ENCODE data around the gene FBN3. TPM values are rescaled to one million over a fixed set of nuclear protein-coding genes. Genes with fewer than 3 reads are reported as not detected.
"Not testable (repeated sequence)": the region's sequence is repeated elsewhere in the genome, so short reads cannot be mapped to it uniquely, and the experiment has no call there.

The FBN3 gene
- total RNA-seq: not detected
- long read RNA-seq: 0 reads

- ATAC-seq (peak in 1 of 2 donors; percentile 12), DNase-seq (no peak)
- intact Hi-C loops (cut with DNase I): loop anchor here in 1 of 2 donors (10.0 kb wide), 1 partner anchor 195 kb away; no protein-coding TSS in a partner anchor
Measured at GRCh38 chr19:8149261-8150094, at the start of gene FBN3. TSS of gene FBN3 (minus strand) at chr19:8149592. CDS start at chr19:8147480, 2,112 bp downstream.

- intact Hi-C loops (cut with DNase I): no loop called here
Measured at GRCh38 chr19:8196271-8196927, 47.0 kb upstream of the FBN3 start.

GRCh38 chr19:8194528-8195267 is 45.3 kb upstream of the FBN3 start:
- DNase-seq: no peak
- intact Hi-C loops (cut with DNase I): no loop called here
- ATAC-seq: peak; percentile 52 to 62

More at GRCh38 chr19:8196271-8196927, 47.0 kb upstream of the FBN3 start:
- DNase-seq: no peak
- ATAC-seq: no peak

- intact Hi-C loops (cut with DNase I): no loop called here
- ATAC-seq: no peak
- no peak for DNase-seq
Measured at GRCh38 chr19:8192221-8192820, 42.9 kb upstream of the FBN3 start.

- no peak for ATAC-seq
- intact Hi-C loops (cut with DNase I): no loop called here
- no peak for DNase-seq
Measured at GRCh38 chr19:8185343-8186068, 36.1 kb upstream of the FBN3 start.

GRCh38 chr19:8184274-8184673 is 34.9 kb upstream of the FBN3 start:
- ATAC-seq (no peak), DNase-seq (no peak)
- intact Hi-C loops (cut with DNase I): no loop called here

GRCh38 chr19:8180018-8180417 is 30.6 kb upstream of the FBN3 start:
- intact Hi-C loops (cut with DNase I): no loop called here
- ATAC-seq: no peak
- DNase-seq: no peak

- intact Hi-C loops (cut with DNase I): no loop called here
- DNase-seq (no peak), ATAC-seq (no peak)
Measured at GRCh38 chr19:8174706-8175105, 25.3 kb upstream of the FBN3 start.

GRCh38 chr19:8168537-8168936 is 19.1 kb upstream of the FBN3 start:
- DNase-seq: no peak
- no peak for ATAC-seq
- intact Hi-C loops (cut with DNase I): no loop called here

- no peak for DNase-seq
- no peak for ATAC-seq
- intact Hi-C loops (cut with DNase I): no loop called here
Measured at GRCh38 chr19:8167985-8168384, 18.6 kb upstream of the FBN3 start.

- intact Hi-C loops (cut with DNase I): loop anchor here in 1 of 2 donors (5.0 kb wide), 1 partner anchor 89 kb away; no protein-coding TSS in a partner anchor
- ATAC-seq (no peak), DNase-seq (no peak)
Measured at GRCh38 chr19:8163759-8164158, 14.4 kb upstream of the FBN3 start.

GRCh38 chr19:8161135-8161646 is 11.8 kb upstream of the FBN3 start:
- no peak for DNase-seq

GRCh38 chr19:8159322-8159721 is 9.9 kb upstream of the FBN3 start:
- not testable (repeated sequence) for DNase-seq, ATAC-seq
- intact Hi-C loops (cut with DNase I): loop anchor here in 1 of 2 donors (10.0 kb wide), 1 partner anchor 205 kb away; no protein-coding TSS in a partner anchor

More at GRCh38 chr19:8161135-8161646, 11.8 kb upstream of the FBN3 start:
- peak in 1 of 2 donors; percentile 27 for ATAC-seq
- intact Hi-C loops (cut with DNase I): loop anchor here in 1 of 2 donors (5.0 kb wide), 1 partner anchor 91 kb away; no protein-coding TSS in a partner anchor

- DNase-seq: no peak
- peak; percentile 52 to 78 for ATAC-seq
- intact Hi-C loops (cut with DNase I): loop anchor here in 1 of 2 donors (1.0 to 10.0 kb wide), 2 partner anchors 95 to 204 kb away; no protein-coding TSS in a partner anchor
Measured at GRCh38 chr19:8158411-8159074, 9.2 kb upstream of the FBN3 start.

GRCh38 chr19:8155318-8155717 is 5.9 kb upstream of the FBN3 start:
- intact Hi-C loops (cut with DNase I): loop anchor here in 1 of 2 donors (10.0 kb wide), 1 partner anchor 201 kb away; no protein-coding TSS in a partner anchor
- no peak for ATAC-seq
- no peak for DNase-seq

- intact Hi-C loops (cut with DNase I): loop anchor here in 1 of 2 donors (10.0 kb wide), 1 partner anchor 199 kb away; no protein-coding TSS in a partner anchor
- not testable (repeated sequence) for ATAC-seq, DNase-seq
Measured at GRCh38 chr19:8154014-8154413, 4.6 kb upstream of the FBN3 start.

GRCh38 chr19:8151767-8152035 is 2.3 kb upstream of the FBN3 start:
- intact Hi-C loops (cut with DNase I): loop anchor here in 1 of 2 donors (10.0 kb wide), 1 partner anchor 197 kb away; no protein-coding TSS in a partner anchor
- no peak for DNase-seq
- ATAC-seq: no peak

Measured in left cardiac atrium (tissue), 4 donors.